ENCODE measurements around the gene AK4. TPM values are rescaled to one million over a fixed set of nuclear protein-coding genes. Genes with fewer than 3 reads are reported as not detected.
"Not testable (repeated sequence)": the region's sequence is repeated elsewhere in the genome, so short reads cannot be mapped to it uniquely, and the experiment has no call there.

The AK4 gene
- 1 to 10 TPM in 1 of 3 donors, under 1 TPM in 2; 0.32 to 1.6 (median 0.75) TPM for total RNA-seq
- total RNA-seq (2013) = 0.47 TPM

GRCh38 chr1:65148178-65148547, at the start of gene AK4:
Gene AK4 (plus strand): TSS chr1:65148203. CDS start chr1:65148408, 205 bp downstream.
- intact Hi-C loops (cut with micrococcal nuclease); DNase-seq; H3K27ac Mint-ChIP-seq; H3K9me3 Mint-ChIP-seq; H3K36me3 ChIP-seq (ENCODE audit: control insufficient read depth, insufficient read depth, low read length); H3K9me3 ChIP-seq (ENCODE audit: control insufficient read depth, insufficient read depth, low read length); H3K27ac ChIP-seq (ENCODE audit: low read length); H3K36me3 Mint-ChIP-seq: not testable (repeated sequence)
- Histone ChIP-seq H3K27me3 (ENCODE audit: control insufficient read depth, insufficient read depth, low read length) (peaks cover 12% of the 10 kb centered on the region), H3K4me1 (ENCODE audit: control insufficient read depth, insufficient read depth, low read length) (peaks cover 14% of the 10 kb centered on the region), H3K4me3 (ENCODE audit: low read length) (peak within 1 kb of the TSS; percentile 27)
- Mint-ChIP-seq H3K27me3 (ENCODE audit: low read depth in 2 of 2) (peaks cover 55 to 57% of the 10 kb centered on the region in 2 donors), H3K4me1 (peaks cover 0 to 13% of the 10 kb centered on the region in 2 donors), H3K4me3 (peak within 1 kb of the TSS; percentile 83)
- ATAC-seq = peak in 1 of 3 donors; percentile 45
- 0% methylated on average over 7 of the region's 33 CpGs for WGBS (ENCODE audit: insufficient coverage)

- no peaks in the 10 kb centered on the region for H3K36me3 ChIP-seq (ENCODE audit: control insufficient read depth, insufficient read depth, low read length)
- no peaks in the 10 kb centered on the region for H3K4me1 ChIP-seq (ENCODE audit: control insufficient read depth, insufficient read depth, low read length)
- Mint-ChIP-seq H3K36me3 (no peaks in the 10 kb centered on the region), H3K9me3 (peaks cover 2 to 3% of the 10 kb centered on the region in 2 donors), H3K4me3 (no peak overlapping the region), H3K27ac (no peak overlapping the region), H3K27me3 (ENCODE audit: low read depth in 2 of 2) (peaks cover 0 to 7% of the 10 kb centered on the region in 2 donors), H3K4me1 (no peaks in the 10 kb centered on the region)
- H3K27ac ChIP-seq (ENCODE audit: low read length) = no peak overlapping the region
- no peak for DNase-seq
- H3K27me3 ChIP-seq (ENCODE audit: control insufficient read depth, insufficient read depth, low read length) = no peaks in the 10 kb centered on the region
- 89% methylated on average over 2 of the region's 3 CpGs for WGBS (ENCODE audit: insufficient coverage)
- ATAC-seq = no peak
- H3K4me3 ChIP-seq (ENCODE audit: low read length) = no peak overlapping the region
- TF ChIP-seq CTCF (IDR thresholded peaks at IDR 0.05) = no peak
- H3K9me3 ChIP-seq (ENCODE audit: control insufficient read depth, insufficient read depth, low read length) = peaks cover 12% of the 10 kb centered on the region
- intact Hi-C loops (cut with micrococcal nuclease) = no loop called here
These were observed 44.2 kb upstream of the AK4 start for GRCh38 chr1:65103807-65104206.

GRCh38 chr1:65104854-65105534, 43.0 kb upstream of the AK4 start:
- Histone ChIP-seq H3K27ac (ENCODE audit: low read length) (no peak overlapping the region), H3K4me3 (ENCODE audit: low read length) (no peak overlapping the region), H3K27me3 (ENCODE audit: control insufficient read depth, insufficient read depth, low read length) (no peaks in the 10 kb centered on the region), H3K9me3 (ENCODE audit: control insufficient read depth, insufficient read depth, low read length) (peaks cover 9% of the 10 kb centered on the region), H3K36me3 (ENCODE audit: control insufficient read depth, insufficient read depth, low read length) (no peaks in the 10 kb centered on the region), H3K4me1 (ENCODE audit: control insufficient read depth, insufficient read depth, low read length) (no peaks in the 10 kb centered on the region)
- ATAC-seq (no peak), DNase-seq (no peak)
- no peaks in the 10 kb centered on the region for H3K9me3 Mint-ChIP-seq
- no peak for TF ChIP-seq CTCF (IDR thresholded peaks at IDR 0.05)
- H3K4me1 Mint-ChIP-seq = no peaks in the 10 kb centered on the region
- 89% methylated on average over 1 of the region's 1 CpG for WGBS (ENCODE audit: insufficient coverage)
- no peaks in the 10 kb centered on the region for H3K36me3 Mint-ChIP-seq
- H3K27me3 Mint-ChIP-seq (ENCODE audit: low read depth in 2 of 2) = peaks cover 0 to 11% of the 10 kb centered on the region in 2 donors
- no peak overlapping the region for H3K27ac Mint-ChIP-seq
- intact Hi-C loops (cut with micrococcal nuclease) = no loop called here
- no peak overlapping the region for H3K4me3 Mint-ChIP-seq

- Histone ChIP-seq H3K4me3 (ENCODE audit: low read length) (no peak overlapping the region), H3K27ac (ENCODE audit: low read length) (no peak overlapping the region), H3K9me3 (ENCODE audit: control insufficient read depth, insufficient read depth, low read length) (peaks cover 8% of the 10 kb centered on the region), H3K36me3 (ENCODE audit: control insufficient read depth, insufficient read depth, low read length) (no peaks in the 10 kb centered on the region), H3K4me1 (ENCODE audit: control insufficient read depth, insufficient read depth, low read length) (no peaks in the 10 kb centered on the region), H3K27me3 (ENCODE audit: control insufficient read depth, insufficient read depth, low read length) (no peaks in the 10 kb centered on the region)
- no peaks in the 10 kb centered on the region for H3K4me1 Mint-ChIP-seq
- WGBS (ENCODE audit: insufficient coverage) = 88% methylated on average over 4 of the region's 4 CpGs
- H3K36me3 Mint-ChIP-seq = no peaks in the 10 kb centered on the region
- intact Hi-C loops (cut with micrococcal nuclease) = no loop called here
- DNase-seq (no peak), ATAC-seq (no peak)
- no peak for TF ChIP-seq CTCF (IDR thresholded peaks at IDR 0.05)
- H3K27ac Mint-ChIP-seq = no peak overlapping the region
- no peaks in the 10 kb centered on the region for H3K9me3 Mint-ChIP-seq
- H3K4me3 Mint-ChIP-seq = no peak overlapping the region
- peaks cover 0 to 11% of the 10 kb centered on the region in 2 donors for H3K27me3 Mint-ChIP-seq (ENCODE audit: low read depth in 2 of 2)
These were observed 42.4 kb upstream of the AK4 start for GRCh38 chr1:65105596-65105995.

Measured in natural killer cell (primary cell).